DND-41 (cell line): Measurements from ENCODE around the gene ABCA2.

ENCODE experiments used
- CTCF ChIP-seq: IDR thresholded peaks from 2 replicates; pipeline ENCODE4 v1.5.1; 2012; ENCODE audit warnings: borderline replicate concordance, low read length, moderate library complexity, mild to moderate bottlenecking; ENCODE audit not compliant: poor library complexity, severe bottlenecking; ENCODE audit errors: extremely low read depth
- EZH2 ChIP-seq: IDR thresholded peaks from 3 replicates; pipeline ENCODE4 v1.6.1; 2012; ENCODE audit warnings: borderline replicate concordance, low read depth, mild to moderate bottlenecking, moderate library complexity, low read length, inconsistent platforms; ENCODE audit not compliant: severe bottlenecking

- TF ChIP-seq CTCF: no peak
- TF ChIP-seq EZH2: no peak
Measured at GRCh38 chr9:136972335-136972734, 55.7 kb downstream of the ABCA2 start.
